ENCODE results near the gene SDSL. TPM values are rescaled to one million over a fixed set of nuclear protein-coding genes. Genes with fewer than 3 reads are reported as not detected.

SDSL gene
- total RNA-seq, 2 donors from 2014 or later, result 6.2 to 8.5 TPM

GRCh38 chr12:113468365-113469223 is 46.4 kb downstream of the SDSL start:
- H3K4me3 ChIP-seq, result no peak overlapping the region
- H3K36me3 ChIP-seq, result no peaks in the 10 kb centered on the region
- intact Hi-C loops (cut with DNase I), result loop anchor here (10.0 kb wide), 1 partner anchor 226 kb away; no protein-coding TSS in a partner anchor
- under 1% methylated on average over 37 of the region's 38 CpGs for WGBS
- H3K27me3 ChIP-seq (replicated peaks; ENCODE audit: insufficient read depth), result peaks cover 79% of the 10 kb centered on the region
- no peak for TF ChIP-seq POLR2AphosphoS5 (IDR thresholded peaks at IDR 0.05)
- TF ChIP-seq POLR2A (IDR thresholded peaks at IDR 0.05), result no peak
- no peak for TF ChIP-seq CTCF (IDR thresholded peaks at IDR 0.05)
- no peak for DNase-seq (ENCODE audit: low spot score)
- H3K4me1 ChIP-seq (replicated peaks), result peaks cover 6% of the 10 kb centered on the region
- no peaks in the 10 kb centered on the region for H3K9me3 ChIP-seq
- H3K27ac ChIP-seq, result no peak overlapping the region

GRCh38 chr12:113469224-113469948 is 47.2 kb downstream of the SDSL start:
- peaks cover 6% of the 10 kb centered on the region for H3K4me1 ChIP-seq (replicated peaks)
- H3K36me3 ChIP-seq, result no peaks in the 10 kb centered on the region
- intact Hi-C loops (cut with DNase I), result loop anchor here (10.0 kb wide), 1 partner anchor 225 kb away; no protein-coding TSS in a partner anchor
- 7% methylated on average over 17 of the region's 17 CpGs for WGBS
- no peak overlapping the region for H3K4me3 ChIP-seq
- H3K9me3 ChIP-seq, result no peaks in the 10 kb centered on the region
- no peak for DNase-seq (ENCODE audit: low spot score)
- TF ChIP-seq CTCF (IDR thresholded peaks at IDR 0.05), result no peak
- no peak for TF ChIP-seq POLR2A (IDR thresholded peaks at IDR 0.05)
- no peak for TF ChIP-seq POLR2AphosphoS5 (IDR thresholded peaks at IDR 0.05)
- peaks cover 80% of the 10 kb centered on the region for H3K27me3 ChIP-seq (replicated peaks; ENCODE audit: insufficient read depth)
- no peak overlapping the region for H3K27ac ChIP-seq

- no peak for DNase-seq (ENCODE audit: low spot score)
- no peak for TF ChIP-seq POLR2AphosphoS5 (IDR thresholded peaks at IDR 0.05)
- TF ChIP-seq POLR2A (IDR thresholded peaks at IDR 0.05), result no peak
- no peak for TF ChIP-seq CTCF (IDR thresholded peaks at IDR 0.05)
- no peak overlapping the region for H3K27ac ChIP-seq
- H3K4me3 ChIP-seq, result no peak overlapping the region
- intact Hi-C loops (cut with DNase I), result loop anchor here (10.0 kb wide), 1 partner anchor 225 kb away; no protein-coding TSS in a partner anchor
- H3K4me1 ChIP-seq (replicated peaks), result peaks cover 6% of the 10 kb centered on the region
- H3K9me3 ChIP-seq, result no peaks in the 10 kb centered on the region
- peaks cover 81% of the 10 kb centered on the region for H3K27me3 ChIP-seq (replicated peaks; ENCODE audit: insufficient read depth)
- 5% methylated on average over 19 of the region's 19 CpGs for WGBS
- no peaks in the 10 kb centered on the region for H3K36me3 ChIP-seq
Observed at GRCh38 chr12:113469949-113470743, 48.0 kb downstream of the SDSL start.

- intact Hi-C loops (cut with DNase I), result no loop called here
- Histone ChIP-seq H3K4me3 (no peak overlapping the region), H3K9me3 (no peaks in the 10 kb centered on the region), H3K4me1 (replicated peaks) (peaks cover 6% of the 10 kb centered on the region), H3K27me3 (replicated peaks; ENCODE audit: insufficient read depth) (peaks cover 81% of the 10 kb centered on the region), H3K27ac (no peak overlapping the region), H3K36me3 (no peaks in the 10 kb centered on the region)
- DNase-seq (ENCODE audit: low spot score), result no peak
- WGBS, result 1% methylated on average over 53 of the region's 53 CpGs
- no peak for TF ChIP-seq POLR2AphosphoS5 (IDR thresholded peaks at IDR 0.05)
- no peak for TF ChIP-seq CTCF (IDR thresholded peaks at IDR 0.05)
- no peak for TF ChIP-seq POLR2A (IDR thresholded peaks at IDR 0.05)
Observed at GRCh38 chr12:113470871-113471618, 48.9 kb downstream of the SDSL start.
